Measurements from ENCODE around the gene ZNF429. TPM values are rescaled to one million over a fixed set of nuclear protein-coding genes. Genes with fewer than 3 reads are reported as not detected.

The ZNF429 gene
- polyA plus RNA-seq, 1 donor (not counting 4 experiments of a cell fraction or from before 2014, with no cell fraction given) = 4.4 TPM

DNA sequence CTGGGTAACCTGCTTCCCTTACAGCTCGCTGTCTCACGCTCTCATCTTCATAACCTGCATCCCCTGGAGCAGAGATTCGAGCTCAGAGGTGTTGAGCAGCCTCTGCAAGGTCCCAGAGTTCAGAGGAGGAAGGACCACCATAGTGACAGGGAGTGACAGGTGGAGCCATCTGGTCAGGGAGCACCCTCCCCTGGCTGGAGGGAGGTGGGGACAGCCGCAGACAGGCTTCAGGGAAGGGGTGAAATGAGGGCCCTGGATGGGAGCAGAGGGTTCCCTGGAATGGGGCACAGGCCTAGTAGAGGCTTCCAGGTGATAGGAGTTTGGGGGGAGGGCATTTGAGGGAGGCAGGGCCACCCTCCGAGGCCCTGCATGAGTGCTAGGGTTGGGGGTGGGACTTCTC lies 82.1 kb downstream of the ZNF429 start:
- no peak overlapping the region for H3K4me3 ChIP-seq (ENCODE audit: control insufficient read depth in 2 of 3, extremely low read depth in 1 of 3, insufficient read depth in 2 of 3, low read depth in 1 of 3, low read length in 3 of 3)
- H3K4me1 ChIP-seq (ENCODE audit: control insufficient read depth, extremely low read depth, insufficient read depth, low read length) = no peaks in the 10 kb centered on the region
- no peaks in the 10 kb centered on the region for H3K27me3 ChIP-seq (ENCODE audit: control insufficient read depth, extremely low read depth, insufficient read depth, low read length)
- no peak overlapping the region for H3K27ac ChIP-seq (ENCODE audit: control insufficient read depth, insufficient read depth, low read length)
- DNase-seq (ENCODE audit: low read depth, low spot score) (no peak), FAIRE-seq (no peak)
- no peak overlapping the region for H3K4me2 ChIP-seq (ENCODE audit: control insufficient read depth, extremely low read depth, insufficient read depth, low read depth, low read length)
- no peaks in the 10 kb centered on the region for H3K79me2 ChIP-seq (ENCODE audit: control insufficient read depth, insufficient read depth, low read length)
- H3K9me1 ChIP-seq (ENCODE audit: control insufficient read depth, extremely low read depth, insufficient read depth, low read length) = no peaks in the 10 kb centered on the region
- H3K9ac ChIP-seq (ENCODE audit: control insufficient read depth, extremely low read depth, insufficient read depth, low read length) = no peak overlapping the region
- TF ChIP-seq, protein P1, sequence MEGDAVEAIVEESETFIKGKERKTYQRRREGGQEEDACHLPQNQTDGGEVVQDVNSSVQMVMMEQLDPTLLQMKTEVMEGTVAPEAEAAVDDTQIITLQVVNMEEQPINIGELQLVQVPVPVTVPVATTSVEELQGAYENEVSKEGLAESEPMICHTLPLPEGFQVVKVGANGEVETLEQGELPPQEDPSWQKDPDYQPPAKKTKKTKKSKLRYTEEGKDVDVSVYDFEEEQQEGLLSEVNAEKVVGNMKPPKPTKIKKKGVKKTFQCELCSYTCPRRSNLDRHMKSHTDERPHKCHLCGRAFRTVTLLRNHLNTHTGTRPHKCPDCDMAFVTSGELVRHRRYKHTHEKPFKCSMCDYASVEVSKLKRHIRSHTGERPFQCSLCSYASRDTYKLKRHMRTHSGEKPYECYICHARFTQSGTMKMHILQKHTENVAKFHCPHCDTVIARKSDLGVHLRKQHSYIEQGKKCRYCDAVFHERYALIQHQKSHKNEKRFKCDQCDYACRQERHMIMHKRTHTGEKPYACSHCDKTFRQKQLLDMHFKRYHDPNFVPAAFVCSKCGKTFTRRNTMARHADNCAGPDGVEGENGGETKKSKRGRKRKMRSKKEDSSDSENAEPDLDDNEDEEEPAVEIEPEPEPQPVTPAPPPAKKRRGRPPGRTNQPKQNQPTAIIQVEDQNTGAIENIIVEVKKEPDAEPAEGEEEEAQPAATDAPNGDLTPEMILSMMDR (optimal IDR thresholded peaks at IDR 0.05 in 1 of 3, IDR thresholded peaks at IDR 0.05 in 1 of 3, conservative IDR thresholded peaks at IDR 0.05 in 1 of 3; ENCODE audit: extremely low read depth in 1 of 3, insufficient read depth in 2 of 3, low read length in 3 of 3) = no peak
- TF ChIP-seq EZH2 (IDR thresholded peaks at IDR 0.05; ENCODE audit: low read length) = no peak
- no peak overlapping the region for H2AFZ ChIP-seq (ENCODE audit: control insufficient read depth, low read length)
- H3K36me3 ChIP-seq (ENCODE audit: control insufficient read depth in 2 of 2, extremely low read depth in 1 of 2, insufficient read depth in 2 of 2, low read length in 2 of 2) = no peaks in the 10 kb centered on the region
- dilution Hi-C loops (cut with MboI; ENCODE audit: extremely low pct_ligation_motif_present, low sequenced_read_pairs) = no loop called here
- H3K9me3 ChIP-seq (ENCODE audit: control insufficient read depth, low read depth, low read length) = peaks cover 20% of the 10 kb centered on the region
- H4K20me1 ChIP-seq (ENCODE audit: control insufficient read depth, extremely low read depth, insufficient read depth, low read length) = no peaks in the 10 kb centered on the region

DNA sequence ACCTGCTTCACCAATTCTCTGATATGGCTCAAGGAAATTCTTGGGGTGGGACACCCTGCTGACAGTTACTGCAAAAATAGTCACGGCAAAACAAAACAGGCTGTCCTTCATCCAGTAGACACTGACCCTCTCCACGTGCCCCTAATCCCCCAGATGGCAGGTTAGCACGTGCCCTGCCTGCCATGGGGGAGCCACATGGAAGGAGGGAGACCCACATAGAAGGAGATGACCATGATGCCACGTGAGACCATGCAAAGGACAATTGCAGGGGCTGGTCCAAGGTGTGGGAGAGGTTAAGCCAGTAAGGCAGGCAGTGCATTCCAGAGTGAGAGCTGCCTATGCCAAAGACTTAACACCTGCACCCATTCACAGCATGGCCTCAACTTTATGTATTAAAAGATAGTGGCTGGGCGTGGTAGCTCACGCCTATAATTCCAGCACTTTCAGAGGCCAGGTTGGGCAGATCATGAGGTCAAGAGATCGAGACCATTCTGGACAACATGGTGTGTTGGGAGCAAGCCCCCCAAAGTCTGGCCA lies 82.7 kb downstream of the ZNF429 start:
- Histone ChIP-seq H3K4me1 (ENCODE audit: control insufficient read depth, extremely low read depth, insufficient read depth, low read length) (no peaks in the 10 kb centered on the region), H3K79me2 (ENCODE audit: control insufficient read depth, insufficient read depth, low read length) (no peaks in the 10 kb centered on the region), H3K9me1 (ENCODE audit: control insufficient read depth, extremely low read depth, insufficient read depth, low read length) (no peaks in the 10 kb centered on the region), H3K9me3 (ENCODE audit: control insufficient read depth, low read depth, low read length) (peaks cover 20% of the 10 kb centered on the region), H3K27me3 (ENCODE audit: control insufficient read depth, extremely low read depth, insufficient read depth, low read length) (no peaks in the 10 kb centered on the region), H3K36me3 (ENCODE audit: control insufficient read depth in 2 of 2, extremely low read depth in 1 of 2, insufficient read depth in 2 of 2, low read length in 2 of 2) (no peaks in the 10 kb centered on the region), H4K20me1 (ENCODE audit: control insufficient read depth, extremely low read depth, insufficient read depth, low read length) (no peaks in the 10 kb centered on the region), H3K27ac (ENCODE audit: control insufficient read depth, insufficient read depth, low read length) (no peak overlapping the region), H3K4me2 (ENCODE audit: control insufficient read depth, extremely low read depth, insufficient read depth, low read depth, low read length) (no peak overlapping the region), H2AFZ (ENCODE audit: control insufficient read depth, low read length) (no peak overlapping the region), H3K4me3 (ENCODE audit: control insufficient read depth in 2 of 3, extremely low read depth in 1 of 3, insufficient read depth in 2 of 3, low read depth in 1 of 3, low read length in 3 of 3) (no peak overlapping the region), H3K9ac (ENCODE audit: control insufficient read depth, extremely low read depth, insufficient read depth, low read length) (no peak overlapping the region)
- FAIRE-seq = no peak
- dilution Hi-C loops (cut with MboI; ENCODE audit: extremely low pct_ligation_motif_present, low sequenced_read_pairs) = no loop called here
- DNase-seq (ENCODE audit: low read depth, low spot score) = no peak
- TF ChIP-seq, protein P1 (optimal IDR thresholded peaks at IDR 0.05 in 1 of 3, IDR thresholded peaks at IDR 0.05 in 1 of 3, conservative IDR thresholded peaks at IDR 0.05 in 1 of 3; ENCODE audit: extremely low read depth in 1 of 3, insufficient read depth in 2 of 3, low read length in 3 of 3) = no peak
- no peak for TF ChIP-seq EZH2 (IDR thresholded peaks at IDR 0.05; ENCODE audit: low read length)

Data from keratinocyte (primary cell).